NCI-H526 treated with DMSO at 0.1 percent for 48 hours (cell line): ENCODE results near the gene GGPS1.
"Not testable (repeated sequence)": the region's sequence is repeated elsewhere in the genome, so short reads cannot be mapped to it uniquely, and the experiment has no call there.

Experiments used
- DNase-seq: peaks from one replicate; lab custom pipeline; 2025; lab: John Stamatoyannopoulos, UW

The GGPS1 gene

DNA sequence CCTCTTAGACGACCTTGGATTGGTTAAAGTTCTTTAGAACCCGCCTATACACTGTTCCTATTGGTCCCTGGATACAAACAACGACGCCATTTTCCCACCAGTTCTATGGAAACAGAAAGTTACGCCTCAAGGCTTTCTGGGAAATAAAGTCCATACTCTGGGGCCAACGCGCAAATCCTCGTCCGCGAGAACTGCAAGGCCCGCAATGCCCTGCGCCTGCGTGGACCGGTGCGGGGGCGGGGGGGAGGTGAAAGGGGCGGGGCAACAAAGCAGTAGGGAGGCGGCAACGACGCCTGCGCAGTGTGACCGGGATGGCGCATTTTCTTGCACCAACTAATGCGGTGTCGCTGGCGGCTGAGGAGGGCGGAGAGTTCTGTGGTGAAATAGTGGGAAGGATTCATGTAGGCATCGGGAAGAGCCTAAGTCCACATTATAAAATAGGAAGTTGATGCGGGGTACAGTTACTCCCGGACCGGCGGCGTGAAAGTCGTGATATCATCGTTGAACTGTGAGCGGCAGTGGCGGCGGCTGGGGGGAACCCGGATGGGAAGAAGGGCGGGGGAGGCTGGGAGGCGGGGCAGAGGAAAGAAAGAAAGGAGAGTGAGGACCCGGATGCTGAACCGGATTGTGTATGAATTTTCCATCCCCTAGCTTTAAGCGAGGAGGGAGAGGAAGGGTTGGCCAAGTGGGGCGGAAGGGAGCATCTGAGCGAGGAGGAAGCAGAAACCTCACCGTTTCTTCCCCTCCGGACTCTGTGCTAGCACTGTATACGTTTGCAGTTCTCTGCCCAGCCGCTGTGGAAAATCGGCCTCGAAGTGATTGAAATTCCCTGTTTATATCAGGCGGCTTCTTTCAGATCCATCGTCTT, at the start of gene GGPS1:
GGPS1 (plus strand) TSS at position 300 of the 868 bp plus-strand sequence. CDS start 6,695 bp downstream, outside the sequence.
- peak; percentile 97 for DNase-seq

DNA sequence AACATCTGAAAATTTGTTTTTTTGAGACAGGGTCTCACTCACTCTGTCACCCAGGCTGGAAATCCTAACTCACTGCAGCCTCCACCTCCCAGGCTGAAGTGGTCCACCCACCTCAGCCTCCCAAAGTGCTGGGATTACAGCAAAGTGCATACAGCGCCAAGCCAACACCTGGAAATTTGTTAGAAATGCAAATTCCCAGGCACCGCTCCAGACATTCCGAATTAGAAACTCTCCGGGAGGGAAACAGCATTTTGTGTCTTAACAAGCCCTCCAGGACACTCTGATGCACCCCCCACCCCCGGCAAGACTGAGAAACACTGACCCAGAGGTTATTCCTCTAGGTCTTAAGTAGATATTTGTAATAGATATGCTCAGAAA, 49.5 kb upstream of the GGPS1 start:
- DNase-seq, result no peak

DNA sequence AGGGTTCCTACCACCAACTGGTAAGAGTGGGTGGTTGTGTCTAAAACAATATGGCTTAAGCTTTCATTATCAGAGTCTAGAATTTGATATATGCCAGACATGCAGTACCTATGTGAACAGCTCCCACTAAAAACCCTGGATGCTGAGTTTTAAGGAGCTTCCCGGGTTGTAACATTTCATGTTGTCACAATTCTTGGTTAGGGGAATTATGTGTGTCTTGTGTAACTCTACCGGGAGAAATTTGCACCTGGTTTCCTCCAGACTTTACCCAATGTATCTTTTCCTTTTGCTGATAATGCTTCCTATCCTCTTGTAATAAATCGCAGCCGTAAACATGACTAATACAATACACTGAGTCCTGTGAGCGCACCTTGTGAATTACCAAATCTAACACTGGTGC, 48.7 kb upstream of the GGPS1 start:
- DNase-seq, result no peak

DNA sequence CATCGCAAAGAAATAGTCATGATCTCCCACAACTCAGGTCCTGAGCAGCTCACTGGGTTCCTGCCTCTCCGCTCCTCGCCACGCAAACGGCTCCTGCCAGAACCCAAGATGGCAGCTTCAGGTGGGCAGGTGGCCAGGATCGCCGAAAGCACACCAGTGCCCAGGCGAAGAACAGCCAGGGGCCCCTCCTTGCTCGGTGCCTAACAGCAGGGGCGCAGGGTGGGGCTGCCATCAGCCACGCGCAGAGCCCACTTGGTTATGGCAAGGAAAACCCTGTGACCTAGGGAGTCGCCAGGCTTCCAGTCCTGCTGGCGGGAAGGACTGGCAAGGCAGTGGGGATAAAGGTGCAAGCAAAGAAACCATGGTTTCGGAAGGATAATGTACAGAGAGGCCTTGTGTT, 47.9 kb upstream of the GGPS1 start:
- DNase-seq, result no peak

DNA sequence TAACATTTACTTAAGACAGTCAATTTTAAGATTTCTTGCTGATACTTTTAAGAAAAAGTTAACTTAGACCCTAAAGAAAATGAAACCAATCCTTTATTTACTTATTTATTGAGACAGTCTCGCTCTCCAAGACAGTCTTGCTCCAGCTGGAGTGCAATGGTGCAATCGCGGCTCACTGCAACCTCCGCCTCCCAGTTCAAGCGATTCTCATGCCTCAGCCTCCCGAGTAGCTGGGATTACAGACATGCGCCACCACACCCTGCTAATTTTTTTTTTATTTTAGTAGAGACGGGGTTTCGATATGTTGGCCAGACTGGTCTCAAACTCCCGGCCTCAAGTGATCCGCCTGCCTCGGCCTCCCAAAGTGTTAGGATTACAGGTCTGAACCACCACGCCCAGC, 44.7 kb upstream of the GGPS1 start:
- DNase-seq, result not testable (repeated sequence)

DNA sequence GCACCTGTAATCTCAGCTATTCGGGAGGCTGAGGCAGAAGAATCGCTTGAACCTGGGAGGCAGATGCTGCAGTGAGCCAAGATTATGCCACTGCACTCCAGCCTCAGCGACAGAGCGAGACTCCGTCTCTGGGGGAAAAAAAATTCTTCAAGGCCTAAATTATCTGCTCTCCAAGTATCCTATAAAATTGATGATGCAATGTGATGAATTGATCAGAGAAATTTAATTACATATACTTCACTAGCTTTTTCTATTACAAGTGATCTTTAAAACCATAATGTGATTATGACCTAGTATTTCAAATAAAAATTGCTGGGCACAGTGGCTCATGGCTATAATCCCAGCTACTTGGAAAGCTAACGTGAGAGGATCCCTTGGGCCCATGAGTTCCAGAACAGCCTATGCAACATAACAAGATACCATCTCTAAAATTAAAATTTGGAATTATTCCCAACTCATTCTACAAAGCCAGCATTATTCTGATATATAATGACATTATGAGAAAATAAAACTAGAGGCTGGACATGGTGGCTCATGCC, 44.1 kb upstream of the GGPS1 start:
- DNase-seq, result no peak

DNA sequence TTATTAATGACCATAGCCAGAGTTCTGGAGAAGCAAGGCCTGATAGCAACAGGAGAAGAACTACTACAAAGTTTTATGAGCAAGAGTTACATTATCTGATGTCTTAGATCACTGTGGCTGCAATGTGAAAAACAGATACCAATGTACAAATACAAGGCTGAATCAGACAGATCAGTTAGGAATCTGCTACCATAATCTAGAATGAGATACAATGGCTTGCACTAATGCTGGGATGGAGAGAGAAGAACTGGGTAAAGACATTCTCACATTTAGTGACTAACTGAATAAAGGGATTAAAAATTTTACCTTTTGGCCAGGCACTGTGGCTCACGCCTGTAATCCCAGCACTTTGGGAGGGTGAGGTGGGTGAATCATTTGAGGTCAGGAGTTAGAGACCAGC, 41.7 kb upstream of the GGPS1 start:
- no peak for DNase-seq

DNA sequence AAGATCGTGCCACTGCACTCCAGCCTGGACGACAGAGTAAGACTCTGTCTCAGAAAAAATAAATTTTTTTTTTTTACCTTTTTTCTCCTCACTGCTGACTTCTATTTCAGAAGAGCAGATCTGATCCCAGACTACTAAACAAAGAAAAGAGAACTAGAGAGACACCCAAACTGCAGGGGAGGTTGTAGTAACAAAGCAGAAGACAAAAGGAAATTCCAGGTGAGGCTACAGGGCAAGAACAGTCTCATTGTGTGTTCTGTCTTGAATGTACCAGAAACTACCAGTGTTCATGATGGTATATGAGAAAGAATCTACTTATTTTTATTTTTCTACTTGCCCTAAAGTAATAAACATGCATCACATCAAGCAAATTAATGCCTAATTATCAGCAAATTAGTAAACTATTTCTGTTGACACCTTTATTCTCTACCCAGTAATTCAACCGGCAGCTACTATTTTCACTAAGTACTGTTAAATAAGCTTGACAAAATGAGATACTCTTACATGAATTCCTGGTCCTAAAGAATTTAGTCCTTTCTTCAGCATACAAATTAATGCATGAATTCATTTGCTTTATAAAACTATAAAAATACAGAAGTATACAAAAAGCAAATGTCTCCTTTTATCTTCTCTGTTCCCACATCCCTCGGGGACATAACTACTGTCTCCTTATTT, 41.0 kb upstream of the GGPS1 start:
- no peak for DNase-seq

DNA sequence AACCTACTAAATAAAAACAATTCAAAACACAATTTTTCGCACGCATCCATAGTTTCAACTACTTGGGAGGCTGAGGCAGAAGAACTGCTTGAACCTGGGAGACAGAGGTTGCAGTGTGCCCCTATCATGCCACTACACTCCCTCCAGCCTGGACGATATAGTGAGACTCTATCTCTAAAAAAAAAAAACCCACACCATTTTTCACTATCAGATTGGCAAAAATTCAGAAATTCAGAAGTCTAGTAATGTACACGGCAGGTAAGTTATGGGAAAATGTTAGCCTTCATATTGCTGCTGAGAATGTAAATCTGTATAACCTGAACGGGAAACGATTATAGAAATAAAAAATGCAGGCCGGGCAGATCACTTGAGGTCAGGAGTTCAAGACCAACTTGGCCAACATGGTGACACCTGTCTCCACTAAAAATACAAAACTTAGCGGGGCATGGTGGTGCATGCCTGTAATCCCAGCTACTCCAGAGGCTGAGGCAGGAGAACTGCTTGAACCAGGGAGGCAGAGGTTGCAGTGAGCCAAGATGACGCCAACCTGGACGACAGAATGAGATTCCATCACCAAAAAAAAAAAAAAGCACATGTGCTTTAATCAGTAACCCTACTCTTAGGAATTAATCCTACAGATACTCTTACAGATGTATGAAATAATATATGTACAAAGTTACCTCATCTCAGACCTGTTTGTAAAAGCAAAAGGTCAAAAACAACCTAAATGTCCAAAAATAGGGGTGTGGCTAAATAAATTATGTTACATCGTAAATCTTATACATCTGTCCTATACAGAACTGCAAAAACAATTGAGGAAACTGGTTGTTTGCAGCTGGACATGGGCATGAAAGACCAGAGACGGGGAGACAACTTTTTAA, 38.3 kb upstream of the GGPS1 start:
- DNase-seq, result no peak

DNA sequence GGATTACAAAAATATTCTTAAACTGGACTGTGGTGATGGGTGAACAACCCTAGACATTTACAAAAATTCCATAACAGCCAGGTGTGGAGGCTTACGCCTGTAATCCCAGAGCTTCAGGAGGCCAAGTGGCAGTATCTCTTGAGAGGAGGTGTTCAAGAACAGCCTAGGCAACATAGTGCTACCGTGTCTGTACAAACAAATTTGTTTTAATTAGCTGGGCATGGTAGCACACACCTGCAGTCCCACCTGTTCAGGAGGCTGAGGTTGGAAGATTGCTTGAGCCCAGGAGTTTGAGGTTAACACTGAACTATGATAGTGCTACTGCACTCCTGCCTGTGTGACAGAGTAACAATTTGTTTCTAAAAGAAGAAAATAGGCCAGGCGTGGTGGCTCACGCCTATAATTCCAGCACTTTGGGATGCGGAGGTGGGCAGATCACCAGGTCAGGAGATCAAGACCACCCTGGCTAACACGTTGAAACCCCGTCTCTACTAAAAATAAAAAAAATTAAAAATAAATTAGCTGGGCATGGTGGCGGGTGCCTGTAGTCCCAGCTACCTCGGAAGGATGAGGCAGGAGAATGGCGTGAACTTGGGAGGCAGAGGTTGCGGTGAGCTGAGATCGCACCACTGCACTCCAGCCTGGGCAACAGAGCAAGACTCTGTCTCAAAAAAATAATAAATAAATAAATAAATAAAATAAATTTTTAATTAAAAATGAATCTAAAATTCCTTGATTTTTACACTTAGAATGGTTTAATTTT, 37.4 kb upstream of the GGPS1 start:
- no peak for DNase-seq

DNA sequence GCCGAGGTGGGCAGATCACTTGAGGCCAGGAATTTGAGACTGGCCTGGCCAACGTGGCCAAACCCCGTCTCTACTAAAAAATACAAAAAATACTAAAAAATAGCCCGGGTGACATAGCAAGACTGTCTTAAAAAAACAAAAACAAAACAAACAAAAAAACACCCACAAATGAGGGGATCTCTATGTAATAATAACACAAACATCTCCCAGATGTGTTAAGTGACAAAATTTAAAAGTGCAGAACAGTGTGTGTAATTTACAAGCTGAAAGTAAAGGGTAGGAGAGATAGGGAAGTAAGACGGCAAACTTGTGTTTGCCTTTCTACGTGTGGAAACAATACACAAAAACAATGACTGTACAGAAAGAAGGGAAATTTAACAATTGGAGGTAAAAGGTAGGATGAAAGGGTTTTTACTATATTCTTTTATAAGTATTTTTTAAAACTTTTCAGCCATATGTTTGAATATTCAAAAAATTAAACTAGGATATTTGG, 36.7 kb upstream of the GGPS1 start:
- DNase-seq, result no peak

DNA sequence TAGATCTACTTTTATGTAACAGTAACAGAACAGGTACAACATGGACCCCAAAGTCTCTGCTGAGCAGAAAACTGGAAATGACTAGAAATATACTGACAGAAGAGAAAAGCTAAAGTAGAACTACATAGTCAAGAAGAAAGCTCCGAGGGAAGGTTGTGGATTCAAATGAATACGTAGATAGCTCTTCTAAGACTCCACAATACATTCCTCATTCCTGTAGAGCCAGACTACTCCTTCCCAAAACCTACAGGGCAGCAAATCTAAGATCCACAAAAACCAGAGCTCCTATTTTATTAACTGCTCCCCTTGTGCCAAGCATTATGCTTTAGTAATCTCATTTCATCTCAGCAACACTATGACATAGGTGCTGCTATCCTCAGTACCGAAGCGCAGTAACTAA, 35.6 kb upstream of the GGPS1 start:
- no peak for DNase-seq

DNA sequence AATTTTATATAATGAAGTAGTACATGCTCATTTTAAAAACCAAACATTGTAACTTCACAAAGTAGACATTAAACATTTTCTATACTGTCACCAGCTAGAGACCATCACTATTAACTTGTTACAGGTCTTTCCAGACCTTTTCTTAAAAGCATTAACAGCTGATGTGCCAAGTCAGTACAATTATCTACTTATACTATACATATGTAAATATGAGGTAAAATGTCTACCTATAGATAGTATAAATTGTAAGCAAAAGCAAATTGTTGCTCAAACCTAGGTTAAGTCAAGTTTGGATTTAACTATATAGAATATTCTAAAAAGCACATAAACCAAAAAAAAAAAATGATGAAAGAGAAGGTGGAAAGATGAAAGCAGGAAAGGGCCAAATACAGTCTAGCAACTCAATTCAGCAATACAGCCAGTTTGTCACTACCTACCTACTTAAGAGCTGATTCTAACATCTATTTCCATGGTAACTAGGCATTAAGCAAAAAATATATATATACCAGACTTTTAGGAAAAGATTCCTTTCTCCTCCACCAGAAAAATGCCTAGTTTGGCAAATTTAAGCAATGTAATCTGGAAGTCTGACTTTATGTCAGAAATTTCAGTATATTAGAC, 34.9 kb upstream of the GGPS1 start:
- DNase-seq, result no peak

DNA sequence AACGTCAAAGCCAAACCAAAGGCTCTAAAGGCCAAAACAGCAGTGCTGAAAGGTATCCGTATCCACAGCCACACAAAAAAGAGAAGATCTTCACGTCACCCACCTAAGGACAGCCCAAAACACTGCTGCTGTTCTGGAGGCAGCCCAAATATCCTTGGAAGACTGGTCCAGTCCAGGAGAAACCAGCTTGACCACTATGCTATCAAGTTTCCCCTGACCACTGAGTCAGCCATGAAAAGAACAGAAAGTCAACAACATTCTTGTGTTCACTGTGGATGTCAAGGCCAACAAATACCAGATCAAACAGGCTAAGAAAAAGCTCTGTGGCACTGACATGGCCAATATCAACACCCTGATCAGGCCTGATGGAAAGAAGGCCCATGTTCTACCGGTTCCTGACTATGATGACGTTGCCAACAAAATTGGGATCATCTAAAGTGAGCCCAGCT, 32.4 kb upstream of the GGPS1 start:
- DNase-seq, result no peak

DNA sequence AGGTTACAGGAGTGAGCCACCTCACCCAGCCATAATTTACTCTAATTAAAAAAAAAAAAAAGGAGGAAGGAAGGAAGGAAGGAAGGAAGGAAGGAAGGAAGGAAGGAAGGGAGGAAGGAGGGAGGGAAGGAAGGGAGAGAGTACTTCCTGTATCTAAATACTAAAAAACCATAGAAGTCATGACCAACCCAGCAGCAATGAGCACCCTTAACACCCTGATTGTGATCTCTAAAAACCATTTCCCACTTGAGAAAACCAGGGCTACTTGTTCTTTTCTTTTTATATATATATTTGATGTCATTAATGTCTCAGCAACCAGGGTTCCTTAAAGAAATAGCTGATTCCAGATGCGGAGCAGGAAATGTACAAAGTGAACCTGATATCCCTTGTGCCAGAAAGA, 31.6 kb upstream of the GGPS1 start:
- DNase-seq, result no peak

DNA sequence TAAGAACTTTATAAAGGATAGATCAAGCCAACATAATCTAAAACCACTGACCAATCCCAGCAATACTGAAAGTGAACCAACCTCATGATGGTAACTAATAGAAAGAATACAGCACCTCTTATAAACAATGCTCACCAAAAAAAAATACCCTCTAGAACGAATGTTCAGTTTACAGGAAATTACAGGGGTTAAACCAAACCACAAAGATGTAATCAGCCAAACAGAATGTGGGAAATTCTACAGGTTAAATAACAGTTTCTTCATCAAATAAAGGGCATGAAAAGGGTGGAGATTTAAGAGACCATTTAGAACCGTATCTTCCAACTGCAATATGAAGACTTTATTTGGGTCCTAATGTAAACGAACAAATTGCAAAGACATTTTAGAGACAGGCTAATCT, 30.8 kb upstream of the GGPS1 start:
- DNase-seq, result no peak

DNA sequence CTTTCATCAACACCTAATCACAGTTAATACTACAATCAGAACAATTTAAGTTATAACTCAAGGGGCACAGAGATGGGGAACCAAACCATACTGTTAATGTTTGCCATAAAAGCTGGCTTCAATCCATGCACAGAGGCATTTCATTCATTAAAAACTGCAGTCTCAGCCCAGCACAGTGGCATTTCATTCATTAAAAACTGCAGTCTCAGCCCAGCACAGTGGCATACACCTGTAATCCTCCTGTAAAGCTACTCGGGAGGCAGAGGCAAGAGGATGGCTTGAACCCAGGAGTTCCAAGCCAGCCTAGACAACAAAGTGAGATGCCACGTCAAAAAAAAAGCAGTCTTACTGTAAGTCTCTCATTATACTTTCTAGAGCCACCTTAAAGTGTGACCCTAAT, 29.6 kb upstream of the GGPS1 start:
- no peak for DNase-seq

DNA sequence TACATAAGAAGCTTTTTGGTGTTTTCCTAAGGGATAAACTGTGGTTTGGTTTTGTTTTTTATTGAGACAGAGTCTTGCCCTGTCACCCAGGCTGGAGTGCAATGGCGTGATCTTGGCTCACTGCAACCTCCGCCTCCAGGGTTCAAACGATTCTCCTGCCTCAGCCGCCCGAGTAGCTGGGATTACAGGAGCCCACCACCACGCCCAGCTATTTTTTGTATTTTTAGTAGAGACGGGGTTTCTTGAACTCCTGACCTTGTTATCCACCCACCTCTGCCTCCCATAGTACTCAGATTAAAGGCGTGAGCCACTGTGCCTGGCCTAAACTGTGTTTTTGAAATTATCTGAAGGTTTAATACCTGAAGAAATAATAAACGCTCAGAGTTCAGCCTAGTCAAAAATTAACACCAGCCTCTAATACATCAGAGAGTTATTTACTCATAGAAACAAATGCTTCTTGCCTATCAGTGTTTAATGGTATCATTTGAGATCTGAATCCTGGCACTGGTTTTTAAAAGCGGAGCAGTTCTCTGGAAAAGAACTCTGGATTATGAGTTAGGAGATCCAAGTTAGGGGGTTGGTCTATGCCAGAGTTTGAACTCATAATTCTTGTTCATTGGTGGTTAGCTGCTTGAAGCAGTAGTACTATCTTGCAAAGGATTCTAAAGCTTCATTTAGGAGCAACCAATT, 29.1 kb upstream of the GGPS1 start:
- no peak for DNase-seq

DNA sequence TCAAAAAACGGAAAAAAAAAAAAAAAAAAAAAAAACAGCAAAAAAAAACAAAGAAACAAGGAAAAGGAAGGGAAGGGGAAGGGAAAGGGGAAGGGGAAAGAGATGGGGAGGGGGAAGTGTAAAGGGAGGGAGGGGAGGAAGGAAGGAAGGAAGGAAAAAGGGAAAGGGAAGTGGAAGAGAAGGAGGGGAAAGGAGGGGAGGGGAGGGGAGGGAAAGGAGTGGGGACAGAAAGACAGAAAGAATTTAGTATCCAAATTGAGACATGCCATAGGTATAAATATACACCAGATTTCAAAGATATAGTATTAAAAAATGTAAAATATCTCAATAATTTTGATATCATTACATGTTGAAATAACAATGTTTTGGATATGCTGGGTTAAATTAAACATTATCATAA, 26.2 kb upstream of the GGPS1 start:
- no peak for DNase-seq
